GM19452 (cell line): ENCODE measurements around the gene RNF39.

ENCODE experiments used
- ATAC-seq: cut with Tn5 transposase; IDR thresholded peaks from one replicate; pipeline ENCODE4 v1.9.1; 2021; ENCODE audit not compliant: unreplicated experiment

Gene RNF39

GRCh38 chr6:30097902-30098768 lies 22.6 kb upstream of the RNF39 start:
- no peak for ATAC-seq

GRCh38 chr6:30096829-30097228 lies 21.3 kb upstream of the RNF39 start:
- ATAC-seq, result no peak

DNA sequence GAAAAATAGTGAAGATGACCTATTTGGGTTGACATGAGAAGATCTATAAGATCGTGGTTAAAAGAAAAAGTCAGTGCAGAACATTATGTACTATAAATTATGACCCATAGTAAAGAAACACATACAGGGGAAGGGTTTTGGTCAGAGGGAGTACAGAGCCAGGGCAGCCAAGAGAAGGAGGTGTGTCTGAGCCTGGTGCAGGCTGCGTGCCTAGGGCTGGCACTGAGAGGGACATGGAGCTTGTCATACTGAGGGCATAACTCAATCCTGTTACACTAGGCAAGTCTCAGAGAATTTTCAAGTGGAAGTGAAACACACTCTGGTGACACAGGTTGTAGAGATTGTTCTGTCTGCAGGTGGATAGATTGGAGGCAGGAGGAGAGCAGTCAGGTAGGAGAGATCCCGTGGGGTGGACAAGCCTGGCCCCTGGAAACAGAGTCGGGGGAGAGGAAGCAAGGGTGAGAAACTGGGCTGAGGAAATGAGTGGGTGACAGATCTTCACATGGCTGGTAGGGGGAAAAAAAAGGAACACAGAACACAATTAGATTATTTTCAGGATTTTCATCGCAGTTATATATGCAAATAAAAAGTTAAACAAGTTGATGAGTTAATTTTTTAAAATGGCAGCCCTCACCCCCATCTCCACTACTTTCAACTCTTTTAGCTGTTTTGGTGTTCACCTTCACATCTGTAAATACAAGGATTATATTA lies 18.5 kb upstream of the RNF39 start:
- no peak for ATAC-seq

DNA sequence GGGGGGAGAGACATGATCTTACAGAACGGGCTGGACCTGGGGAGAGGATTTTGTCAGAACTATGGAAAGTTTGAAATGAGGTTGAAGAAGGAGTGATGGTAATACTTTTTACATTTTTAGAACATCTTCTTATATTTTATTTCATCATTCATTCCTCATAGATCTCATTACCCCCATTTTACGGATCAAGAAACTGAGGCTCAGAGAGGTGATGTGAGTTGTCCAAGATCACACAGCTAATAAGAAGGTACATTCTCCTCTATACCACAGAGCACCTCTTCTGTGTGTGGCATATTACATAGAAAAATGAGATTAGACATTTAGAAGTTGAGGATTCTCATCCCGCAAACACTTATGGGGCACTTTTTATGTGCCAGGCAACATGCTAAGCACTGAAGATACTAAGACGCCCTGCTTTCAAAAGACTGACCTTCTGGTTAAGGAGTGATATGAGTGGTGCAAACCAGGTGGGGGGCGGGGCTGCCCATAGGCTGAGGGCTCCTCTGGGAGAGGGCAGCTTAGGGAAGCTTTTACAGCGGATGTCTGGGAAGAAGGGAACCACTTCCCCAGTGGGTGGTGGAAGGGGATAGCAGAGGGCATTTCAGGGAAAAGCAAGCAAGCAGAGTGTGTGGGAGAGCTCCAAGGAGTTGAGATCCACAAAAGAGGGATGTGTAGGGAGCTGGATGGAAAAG lies 17.4 kb upstream of the RNF39 start:
- ATAC-seq, result no peak

GRCh38 chr6:30091577-30092381 lies 16.2 kb upstream of the RNF39 start:
- no peak for ATAC-seq

DNA sequence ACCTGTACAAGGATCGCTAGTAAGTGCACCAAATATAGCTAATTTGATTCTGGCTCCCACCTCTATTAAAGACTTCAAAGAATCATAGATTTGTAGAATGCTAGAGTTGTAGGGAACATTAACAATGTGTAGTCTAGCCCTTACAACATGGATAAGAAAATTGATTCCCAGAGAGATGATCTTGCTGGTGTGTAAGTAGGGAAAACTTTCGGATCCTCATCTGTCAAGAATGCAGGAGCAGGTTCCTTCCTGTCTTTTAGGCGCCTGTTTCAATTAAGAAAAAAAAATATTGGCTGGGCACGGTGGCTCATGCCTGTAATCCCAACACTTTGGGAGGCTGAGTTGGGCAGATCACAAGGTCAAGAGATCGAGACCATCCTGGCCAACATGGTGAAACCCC lies 12.3 kb upstream of the RNF39 start:
- ATAC-seq, result no peak

DNA sequence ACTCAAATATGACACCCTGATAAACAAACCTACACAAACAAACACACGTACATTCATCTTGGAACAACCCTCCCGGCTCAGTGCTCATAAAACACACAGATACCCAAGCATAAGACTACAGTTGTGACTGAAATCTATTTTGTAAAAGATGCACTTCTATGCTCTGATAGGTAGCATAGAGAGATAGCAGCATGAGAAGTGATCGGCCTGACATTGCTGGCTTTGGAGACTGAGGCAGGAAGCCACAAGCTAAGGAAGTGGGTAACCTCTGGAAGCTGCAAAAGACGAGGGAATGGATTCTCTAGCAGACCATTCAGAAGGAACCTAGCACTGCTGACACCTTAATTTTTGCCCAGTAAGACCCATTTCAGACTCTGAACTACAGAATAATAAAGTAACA lies 1.6 kb upstream of the RNF39 start:
- ATAC-seq, result no peak

GRCh38 chr6:30075790-30076732 lies 492 bp upstream of the RNF39 start:
- ATAC-seq, result no peak

- no peak for ATAC-seq
Measured at GRCh38 chr6:30074331-30075093, 1.1 kb downstream of the RNF39 start.

DNA sequence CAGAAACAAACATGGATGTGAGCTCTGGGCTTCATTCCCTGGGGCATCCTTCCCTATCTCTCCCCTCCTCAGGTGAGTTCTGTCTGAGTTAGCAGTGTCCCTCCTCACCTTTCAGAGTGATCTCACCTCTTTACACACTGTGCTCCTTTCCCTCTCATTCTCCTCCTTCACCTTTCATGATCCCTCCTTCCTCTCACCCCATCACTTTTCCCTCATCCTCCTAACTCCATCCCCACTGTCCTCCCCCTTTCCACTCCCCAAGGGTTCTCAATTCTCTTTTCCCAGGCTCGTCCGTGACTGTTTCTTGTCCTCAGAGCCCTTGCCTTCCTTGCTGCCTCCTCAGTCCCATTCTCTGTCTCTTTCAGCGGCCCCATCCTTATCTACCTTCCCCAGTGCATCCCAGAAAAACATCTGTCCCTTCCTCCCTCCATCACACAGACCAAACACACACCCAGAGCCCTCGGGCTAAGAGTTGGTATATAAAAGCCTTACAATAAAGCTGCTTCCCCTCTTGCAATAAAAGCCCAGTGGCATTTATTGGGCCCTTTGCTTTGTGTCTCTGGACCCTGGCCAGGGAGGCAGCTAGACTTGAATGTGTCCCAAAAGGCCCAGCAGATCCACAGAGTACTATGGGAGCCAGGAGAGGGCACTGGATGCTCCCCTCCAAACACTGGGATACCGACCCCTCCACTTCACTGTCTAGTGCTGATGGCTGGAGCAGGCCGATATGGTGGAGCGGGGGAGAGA lies 1.9 kb downstream of the RNF39 start:
- no peak for ATAC-seq

- ATAC-seq, result no peak
Measured at GRCh38 chr6:30071858-30072257, 3.7 kb downstream of the RNF39 start.

DNA sequence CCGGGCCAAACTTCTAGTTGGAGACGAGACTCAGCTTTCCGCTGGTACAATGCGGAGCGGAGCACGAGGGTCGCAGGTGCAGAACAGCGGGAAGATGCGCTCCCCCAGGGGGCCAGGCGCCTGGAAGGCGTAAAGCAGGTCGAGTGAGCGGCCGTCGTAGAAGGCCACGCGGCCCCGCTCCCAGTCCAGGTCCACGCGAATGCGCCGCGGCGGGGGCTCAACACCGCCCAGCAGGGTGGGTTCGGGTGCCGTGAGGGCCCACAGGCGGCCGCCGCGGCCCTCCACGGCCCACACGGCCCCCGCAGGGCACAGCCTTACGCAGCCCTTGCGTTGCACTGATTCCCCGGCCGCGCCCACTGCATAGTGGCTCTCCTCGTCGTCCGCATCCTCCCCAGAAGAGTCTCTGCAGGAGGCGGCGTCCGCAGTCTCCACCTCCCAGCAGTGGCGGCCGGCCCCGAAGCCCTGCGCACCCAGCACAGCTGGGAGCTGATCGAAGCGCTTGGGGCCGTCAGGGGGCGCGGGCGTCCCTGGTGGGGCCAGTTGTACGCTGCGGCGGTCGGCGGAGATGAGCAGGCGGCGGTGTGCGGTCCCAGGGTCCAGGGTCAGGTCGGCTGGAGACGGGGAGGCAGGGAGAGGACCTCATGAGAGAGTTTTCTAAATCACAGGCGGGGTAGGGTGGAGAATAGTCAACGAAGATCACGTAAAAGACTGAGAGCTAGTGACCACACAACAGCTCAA lies 4.3 kb downstream of the RNF39 start:
- no peak for ATAC-seq

DNA sequence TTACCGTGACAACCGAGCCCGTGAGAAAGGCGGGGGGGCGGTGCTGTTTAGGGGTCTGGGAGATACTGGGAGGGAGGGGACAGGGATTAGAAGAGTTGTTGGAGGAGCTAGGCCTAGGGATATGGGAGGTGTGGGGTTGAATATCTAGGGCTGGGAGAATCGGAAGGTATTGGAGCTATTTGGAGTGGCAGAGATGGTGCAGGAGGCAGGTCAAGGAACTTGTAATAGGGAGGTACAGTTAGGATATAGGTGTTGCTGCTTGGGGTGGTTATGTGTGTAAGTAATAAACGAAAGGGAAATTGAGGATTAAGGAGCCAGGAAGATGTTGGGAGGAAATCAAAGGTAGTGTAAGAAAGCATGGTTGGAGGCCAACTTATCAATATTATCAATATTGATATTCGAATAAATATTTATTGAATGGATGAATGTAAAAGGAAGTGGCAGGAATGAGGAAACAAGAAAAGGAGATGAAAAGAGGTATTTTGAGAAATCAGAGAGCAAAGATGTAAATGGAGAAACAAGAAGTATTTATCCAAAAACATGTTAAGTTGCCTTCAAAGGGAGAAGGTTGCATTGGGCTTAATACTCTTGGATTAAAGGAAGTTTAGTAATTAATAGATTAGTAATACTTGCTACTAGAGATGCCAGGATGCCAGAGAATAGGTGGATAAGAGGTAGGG lies 8.0 kb downstream of the RNF39 start:
- no peak for ATAC-seq

- ATAC-seq, result peak; percentile 95
Measured at GRCh38 chr6:30066577-30067459, 8.8 kb downstream of the RNF39 start, which contains the start of gene PPP1R11. PPP1R11 (plus strand) TSS chr6:30067198; CDS start chr6:30067411, 213 bp downstream.

- no peak for ATAC-seq
Measured at GRCh38 chr6:30066082-30066481, 9.5 kb downstream of the RNF39 start.

DNA sequence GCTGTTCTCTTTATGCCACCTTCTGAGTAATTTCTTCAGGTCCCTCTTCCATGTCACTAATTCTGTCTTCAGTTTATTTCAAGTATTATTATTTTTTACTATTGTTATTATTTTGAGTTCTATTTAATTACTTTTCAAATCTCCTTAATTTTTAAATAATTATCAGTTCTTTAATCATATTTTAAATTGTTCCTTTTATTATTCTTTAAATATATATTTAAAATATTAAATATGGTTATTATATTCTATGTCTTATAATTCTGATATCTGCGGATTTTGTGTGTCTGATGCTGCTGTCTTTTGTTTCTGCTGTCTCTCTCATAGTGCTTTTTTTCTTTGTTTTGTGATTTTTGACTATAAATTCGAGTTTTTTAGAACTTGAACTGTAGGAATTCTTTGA lies 12.3 kb downstream of the RNF39 start:
- ATAC-seq, result no peak
